K562 (cell line): ENCODE data around the gene CDH16.

Source experiments
- FOXM1 ChIP-seq, 2 experiments: fragments of 450-650 bp in 1 of 2; sonication (generic) in 1 of 2; formaldehyde crosslinking in 1 of 2; IDR thresholded peaks; 2 replicates each; pipeline versions ENCODE4 v1.6.1 to v1.9.0; 2017 to 2022; ENCODE audit warnings: low read depth in 2 of 2, mild to moderate bottlenecking in 2 of 2, missing genetic modification reagents in 1 of 2, moderate library complexity in 1 of 2
- FUS ChIP-seq: fragments of 200-400 bp; formaldehyde crosslinking; optimal IDR thresholded peaks from 2 replicates; pipeline ENCODE3; 2017; ENCODE audit warnings: low read depth, low read length
- HDAC2 ChIP-seq: fragments of 450-650 bp; IDR thresholded peaks from 2 replicates; pipeline ENCODE4 v1.6.1; 2016; ENCODE audit warnings: mild to moderate bottlenecking
- HOXB6 ChIP-seq: fragments of 250-450 bp; sonication (Bioruptor Pico); IDR thresholded peaks from 2 replicates; pipeline ENCODE4 v1.5.1; 2022; ENCODE audit warnings: mild to moderate bottlenecking, borderline replicate concordance
- MXI1 ChIP-seq: IDR thresholded peaks from 2 replicates; pipeline ENCODE4 v1.6.1; 2011; ENCODE audit warnings: low read depth, mild to moderate bottlenecking, improper control_type of control experiment, low read length
- PHTF2 ChIP-seq: fragments of 250-450 bp; sonication (Bioruptor Pico); IDR thresholded peaks from 2 replicates; pipeline ENCODE4 v1.5.0; 2021; ENCODE audit warnings: mild to moderate bottlenecking
- POLR2AphosphoS5 ChIP-seq: IDR thresholded peaks from 2 replicates; pipeline ENCODE4 v1.6.1; 2011; ENCODE audit warnings: mild to moderate bottlenecking, low read depth, low read length, moderate library complexity; ENCODE audit not compliant: control insufficient read depth, insufficient read depth
- SMAD1 ChIP-seq: fragments of 150-350 bp; IDR thresholded peaks from 2 replicates; pipeline ENCODE4 v1.6.1; 2014; ENCODE audit warnings: low read length, low read depth; ENCODE audit not compliant: partially characterized antibody
- SOX6 ChIP-seq: fragments of 450-650 bp; IDR thresholded peaks from 2 replicates; pipeline ENCODE4 v1.6.1; 2014; ENCODE audit warnings: mild to moderate bottlenecking
- TF ChIP-seq, protein P1 (sequence below), 3 experiments: IDR thresholded peaks in 2 of 3; conservative IDR thresholded peaks in 1 of 3; 2 replicates each; pipeline ENCODE4 v1.5.1; 2011 to 2012; ENCODE audit warnings: low read length in 3 of 3, mild to moderate bottlenecking in 3 of 3, control low read depth in 2 of 3, improper control_type of control experiment in 1 of 3, inconsistent platforms in 1 of 3, low read depth in 1 of 3, mixed read lengths in 1 of 3, moderate library complexity in 1 of 3; ENCODE audit not compliant: insufficient read depth in 2 of 3
- TF ChIP-seq, protein P2 (sequence below): sonication (generic); formaldehyde crosslinking; IDR thresholded peaks from 2 replicates; pipeline ENCODE4 v1.9.0; 2022; ENCODE audit warnings: mild to moderate bottlenecking, missing genetic modification reagents
- TF ChIP-seq, protein P3 (sequence below): fragments of 250-450 bp; sonication (Bioruptor Pico); IDR thresholded peaks from 2 replicates; pipeline ENCODE4 v1.8.0; 2021; ENCODE audit warnings: moderate library complexity, mild to moderate bottlenecking, inconsistent platforms

DNA sequence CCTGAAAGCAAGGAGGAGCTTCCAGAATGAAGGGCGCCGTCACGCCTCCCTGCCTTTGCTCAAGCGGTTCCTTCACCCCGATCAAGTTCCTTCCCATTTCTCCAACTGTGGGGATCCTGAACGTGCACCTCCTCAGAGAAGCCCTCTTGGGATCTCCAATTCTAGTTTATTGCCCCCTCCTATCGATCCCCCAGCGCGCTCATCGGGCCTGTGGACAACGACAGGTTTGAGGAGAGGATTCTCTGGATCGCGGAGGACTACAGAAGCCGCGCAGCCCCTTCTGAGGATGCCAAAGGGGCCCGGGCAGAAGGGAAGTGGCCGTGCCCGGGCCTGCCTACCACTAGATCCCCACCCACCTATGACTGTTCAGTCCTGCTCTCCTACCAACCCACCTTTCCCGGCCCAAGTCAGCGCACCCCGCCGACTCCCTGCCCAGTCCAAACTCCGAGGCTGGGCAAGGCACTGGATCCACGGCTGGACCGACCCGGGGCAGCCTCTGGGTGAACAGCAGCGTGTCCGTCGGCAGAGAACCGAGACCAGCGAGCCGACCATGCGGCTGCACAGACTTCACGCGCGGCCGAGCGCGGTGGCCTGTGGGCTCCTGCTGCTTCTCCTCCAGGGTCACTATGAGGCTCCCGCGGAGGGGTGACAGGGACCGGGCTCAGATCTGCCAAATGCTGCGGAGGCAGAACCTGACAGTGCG is 29.6 kb upstream of the CDH16 start:
- TF ChIP-seq MXI1 (no peak), FOXM1 (IDR thresholded peaks at IDR 0.05; ENCODE audit: low read depth) (no peak), FOXM1 (CRISPR knock-in tag; IDR thresholded peaks at IDR 0.05; ENCODE audit: low read depth) (no peak), HOXB6 (CRISPR knock-in tag) (no peak), POLR2AphosphoS5 (no peak), FUS (no peak), HDAC2 (no peak), SMAD1 (no peak), PHTF2 (no peak), SOX6 (no peak)
- TF ChIP-seq, protein P1, sequence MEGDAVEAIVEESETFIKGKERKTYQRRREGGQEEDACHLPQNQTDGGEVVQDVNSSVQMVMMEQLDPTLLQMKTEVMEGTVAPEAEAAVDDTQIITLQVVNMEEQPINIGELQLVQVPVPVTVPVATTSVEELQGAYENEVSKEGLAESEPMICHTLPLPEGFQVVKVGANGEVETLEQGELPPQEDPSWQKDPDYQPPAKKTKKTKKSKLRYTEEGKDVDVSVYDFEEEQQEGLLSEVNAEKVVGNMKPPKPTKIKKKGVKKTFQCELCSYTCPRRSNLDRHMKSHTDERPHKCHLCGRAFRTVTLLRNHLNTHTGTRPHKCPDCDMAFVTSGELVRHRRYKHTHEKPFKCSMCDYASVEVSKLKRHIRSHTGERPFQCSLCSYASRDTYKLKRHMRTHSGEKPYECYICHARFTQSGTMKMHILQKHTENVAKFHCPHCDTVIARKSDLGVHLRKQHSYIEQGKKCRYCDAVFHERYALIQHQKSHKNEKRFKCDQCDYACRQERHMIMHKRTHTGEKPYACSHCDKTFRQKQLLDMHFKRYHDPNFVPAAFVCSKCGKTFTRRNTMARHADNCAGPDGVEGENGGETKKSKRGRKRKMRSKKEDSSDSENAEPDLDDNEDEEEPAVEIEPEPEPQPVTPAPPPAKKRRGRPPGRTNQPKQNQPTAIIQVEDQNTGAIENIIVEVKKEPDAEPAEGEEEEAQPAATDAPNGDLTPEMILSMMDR (IDR thresholded peaks at IDR 0.05 in 2 of 3, conservative IDR thresholded peaks at IDR 0.05 in 1 of 3; ENCODE audit: insufficient read depth in 2 of 3, low read depth in 1 of 3, low read length in 3 of 3): no peak
- TF ChIP-seq, protein P2, sequence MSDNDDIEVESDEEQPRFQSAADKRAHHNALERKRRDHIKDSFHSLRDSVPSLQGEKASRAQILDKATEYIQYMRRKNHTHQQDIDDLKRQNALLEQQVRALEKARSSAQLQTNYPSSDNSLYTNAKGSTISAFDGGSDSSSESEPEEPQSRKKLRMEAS: no peak
- TF ChIP-seq, protein P3, sequence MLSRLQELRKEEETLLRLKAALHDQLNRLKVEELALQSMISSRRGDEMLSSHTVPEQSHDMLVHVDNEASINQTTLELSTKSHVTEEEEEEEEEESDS (CRISPR knock-in tag): no peak
